Body of pancreas (tissue), 4 donors: ENCODE data around the gene JMY. TPM values are rescaled to one million over a fixed set of nuclear protein-coding genes. Genes with fewer than 3 reads are reported as not detected.

Source experiments
- ATAC-seq: fragments of 150-250 bp; one replicate; pipeline ENCODE4 v1.9.1; 2016
- DNase-seq, 4 donors: peaks; one replicate each; pipeline ENCODE4 v3.0.0-alpha.2; 2019
- H3K27ac ChIP-seq, 4 donors: fragments of 200-600 bp; sonication (generic); 1 replicate in 3 of 4; 2 replicates in 1 of 4; pipeline versions ENCODE4 v1.5.1 to v1.6.1; 2016 to 2019; ENCODE audit warnings: mild to moderate bottlenecking in 1 of 4, mixed read lengths in 1 of 4, moderate library complexity in 1 of 4
- H3K27me3 ChIP-seq, 2 donors: fragments of 200-600 bp; sonication (generic); one replicate each; pipeline ENCODE4 v1.6.0; 2016; ENCODE audit warnings: mild to moderate bottlenecking in 1 of 2
- H3K36me3 ChIP-seq, 2 donors: fragments of 200-600 bp; sonication (generic); replicated peaks in 1 of 2; 2 replicates each; pipeline ENCODE4 v1.5.1; 2016; ENCODE audit warnings: low read depth in 2 of 2; ENCODE audit not compliant: insufficient read depth in 1 of 2
- H3K4me1 ChIP-seq: fragments of 200-600 bp; sonication (generic); one replicate; pipeline ENCODE4 v1.6.0; 2016
- H3K4me3 ChIP-seq, 2 donors: fragments of 200-600 bp; sonication (generic); 1 replicate in 1 of 2; 2 replicates in 1 of 2; pipeline ENCODE4 v1.5.1; 2016 to 2019
- H3K9me3 ChIP-seq, 3 donors: fragments of 200-600 bp; sonication (generic); 1 replicate in 2 of 3; 2 replicates in 1 of 3; pipeline ENCODE4 v1.5.1; 2016
- CTCF ChIP-seq, 7 experiments: fragments of 450-650 bp in 4 of 7; fragments of 200-600 bp in 3 of 7; sonication (generic) in 3 of 7; IDR thresholded peaks; one replicate each; pipeline ENCODE4 v1.5.1; 2016 to 2019; ENCODE audit warnings: antibody characterized with exemption in 7 of 7
- POLR2A ChIP-seq, 3 donors: fragments of 450-650 bp; IDR thresholded peaks; one replicate each; pipeline ENCODE4 v1.6.1; 2016; ENCODE audit warnings: antibody characterized with exemption in 3 of 3, mild to moderate bottlenecking in 2 of 3
- WGBS, 2 donors: methylation state at CpG; one replicate each; pipeline ENCODE4 v1.1.5; 2017; 5-methylcytosine and 5-hydroxymethylcytosine counted together
- intact Hi-C: fragments of 100-400 bp; cut with DNase I; formaldehyde crosslinking; loops from one replicate; pipeline ENCODE4 v1.15.1; 2023
- total RNA-seq, 2 donors: library from RNA; depleted of rRNA; stranded (reverse); fragments of >200 nt; gene quantifications; one replicate each; pipeline ENCODE4 v1.1.0, GENCODE V29; 2016

JMY gene
- total RNA-seq, 2 donors from 2014 or later: 11.9 to 15.8 TPM

GRCh38 chr5:79284846-79285245 is 48.9 kb downstream of the JMY start:
- TF ChIP-seq POLR2A (IDR thresholded peaks at IDR 0.05) (no peak), CTCF (IDR thresholded peaks at IDR 0.05) (no peak)
- ATAC-seq (no peak), DNase-seq (no peak)
- Histone ChIP-seq H3K4me1 (no peaks in the 10 kb centered on the region), H3K27ac (no peak overlapping the region), H3K9me3 (no peaks in the 10 kb centered on the region), H3K27me3 (no peaks in the 10 kb centered on the region), H3K4me3 (no peak overlapping the region), H3K36me3 (peaks cover 0 to under 1% of the 10 kb centered on the region in 2 donors)
- intact Hi-C loops: no loop called here
- WGBS, 2 donors: 85 to 87% methylated on average over 3 of the region's 3 CpGs

DNA sequence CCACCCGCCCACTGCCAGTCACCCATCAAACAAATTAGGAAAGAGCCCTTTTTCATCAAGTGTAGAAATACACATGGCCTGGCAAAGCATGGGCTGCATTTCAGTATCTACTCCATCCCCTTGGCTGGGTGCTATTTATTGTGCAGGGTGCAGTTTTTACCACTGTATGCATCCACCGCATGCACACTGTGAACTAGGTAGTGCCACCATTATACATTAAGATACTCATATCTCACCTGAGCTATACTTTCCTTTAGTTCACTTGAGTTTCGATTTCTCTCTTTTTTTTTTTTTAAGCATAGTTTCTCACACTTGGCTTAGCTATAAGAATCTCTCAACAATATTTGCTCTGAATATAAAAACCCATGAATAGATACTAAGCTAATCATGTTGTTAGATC is 49.4 kb downstream of the JMY start:
- Histone ChIP-seq H3K4me3 (no peak overlapping the region), H3K27me3 (no peaks in the 10 kb centered on the region), H3K27ac (no peak overlapping the region), H3K9me3 (no peaks in the 10 kb centered on the region), H3K4me1 (no peaks in the 10 kb centered on the region), H3K36me3 (peaks cover 0 to 2% of the 10 kb centered on the region in 2 donors)
- intact Hi-C loops: no loop called here
- TF ChIP-seq POLR2A (IDR thresholded peaks at IDR 0.05): no peak
- no peak for TF ChIP-seq CTCF (IDR thresholded peaks at IDR 0.05)
- DNase-seq (no peak), ATAC-seq (no peak)
- 96% methylated on average over 3 of the region's 3 CpGs for WGBS, 2 donors

- WGBS, 2 donors: 78 to 95% methylated on average over 7 of the region's 7 CpGs
- Histone ChIP-seq H3K36me3 (peaks cover 0 to 2% of the 10 kb centered on the region in 2 donors), H3K4me3 (no peak overlapping the region), H3K9me3 (no peaks in the 10 kb centered on the region), H3K4me1 (no peaks in the 10 kb centered on the region), H3K27ac (no peak overlapping the region), H3K27me3 (no peaks in the 10 kb centered on the region)
- intact Hi-C loops: no loop called here
- ATAC-seq (no peak), DNase-seq (no peak)
- TF ChIP-seq POLR2A (IDR thresholded peaks at IDR 0.05): no peak
- no peak for TF ChIP-seq CTCF (IDR thresholded peaks at IDR 0.05)
Measured at GRCh38 chr5:79285833-79286232, 49.9 kb downstream of the JMY start.

DNA sequence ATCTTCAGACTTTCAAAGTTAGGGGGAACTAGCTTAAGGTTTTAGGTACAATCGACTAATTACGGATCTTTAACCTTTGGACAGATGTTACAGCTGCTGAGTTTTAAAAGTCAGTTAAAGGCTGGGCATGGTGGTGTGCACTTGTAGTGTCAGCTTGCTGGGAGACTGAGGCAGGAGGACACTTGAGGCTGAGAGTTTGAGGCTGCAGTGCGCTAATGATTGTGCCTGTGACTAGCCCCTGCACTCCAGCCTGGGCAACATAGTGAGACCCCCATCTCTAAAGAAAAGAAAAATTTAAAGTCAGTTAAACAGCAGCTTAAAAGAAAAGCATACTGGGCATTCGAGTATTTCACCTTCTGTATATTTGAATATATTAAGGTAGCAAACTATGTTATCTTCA is 51.4 kb downstream of the JMY start:
- Histone ChIP-seq H3K4me3 (no peak overlapping the region), H3K36me3 (peaks cover 0 to 2% of the 10 kb centered on the region in 2 donors), H3K4me1 (no peaks in the 10 kb centered on the region), H3K27ac (no peak overlapping the region), H3K27me3 (no peaks in the 10 kb centered on the region), H3K9me3 (no peaks in the 10 kb centered on the region)
- WGBS, 2 donors: 88% methylated on average over 4 of the region's 4 CpGs
- no peak for TF ChIP-seq POLR2A (IDR thresholded peaks at IDR 0.05)
- TF ChIP-seq CTCF (IDR thresholded peaks at IDR 0.05): no peak
- DNase-seq (no peak), ATAC-seq (no peak)
- intact Hi-C loops: no loop called here

DNA sequence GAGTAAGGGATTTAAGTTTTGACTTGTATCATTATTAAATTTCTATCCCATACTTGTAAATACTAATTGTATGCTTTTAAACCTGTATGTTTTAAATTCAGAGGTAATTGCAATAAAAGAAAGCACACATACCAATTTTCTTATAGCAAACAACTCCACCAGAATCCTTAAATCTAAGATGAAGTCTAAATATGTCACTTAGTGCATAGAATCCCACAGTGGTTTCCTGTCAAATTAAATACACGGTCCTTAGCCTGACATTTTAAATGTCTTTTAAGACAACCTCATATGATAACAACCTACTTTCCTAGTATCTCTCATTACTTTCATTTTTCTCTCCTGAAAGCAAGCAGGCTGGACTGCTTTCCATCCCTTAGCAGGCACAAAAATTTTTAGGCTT is 52.0 kb downstream of the JMY start:
- intact Hi-C loops: no loop called here
- no peak for TF ChIP-seq POLR2A (IDR thresholded peaks at IDR 0.05)
- no peaks in the 10 kb centered on the region for H3K4me1 ChIP-seq
- no peaks in the 10 kb centered on the region for H3K27me3 ChIP-seq
- H3K27ac ChIP-seq: no peak overlapping the region
- no peak overlapping the region for H3K4me3 ChIP-seq
- H3K9me3 ChIP-seq: no peaks in the 10 kb centered on the region
- peaks cover 0 to 2% of the 10 kb centered on the region in 2 donors for H3K36me3 ChIP-seq
- 56 to 65% methylated on average over 1 of the region's 1 CpG for WGBS, 2 donors
- ATAC-seq (no peak), DNase-seq (no peak)
